NCI-H82 treated with DMSO at 0.1 percent for 48 hours (cell line): Measurements from ENCODE around the gene KTI12.
"Not testable (repeated sequence)": the region's sequence is repeated elsewhere in the genome, so short reads cannot be mapped to it uniquely, and the experiment has no call there.

Experiments
- DNase-seq: peaks from one replicate; lab custom pipeline; 2025; ENCODE audit not compliant: unreplicated experiment; lab: John Stamatoyannopoulos, UW

KTI12 gene

DNA sequence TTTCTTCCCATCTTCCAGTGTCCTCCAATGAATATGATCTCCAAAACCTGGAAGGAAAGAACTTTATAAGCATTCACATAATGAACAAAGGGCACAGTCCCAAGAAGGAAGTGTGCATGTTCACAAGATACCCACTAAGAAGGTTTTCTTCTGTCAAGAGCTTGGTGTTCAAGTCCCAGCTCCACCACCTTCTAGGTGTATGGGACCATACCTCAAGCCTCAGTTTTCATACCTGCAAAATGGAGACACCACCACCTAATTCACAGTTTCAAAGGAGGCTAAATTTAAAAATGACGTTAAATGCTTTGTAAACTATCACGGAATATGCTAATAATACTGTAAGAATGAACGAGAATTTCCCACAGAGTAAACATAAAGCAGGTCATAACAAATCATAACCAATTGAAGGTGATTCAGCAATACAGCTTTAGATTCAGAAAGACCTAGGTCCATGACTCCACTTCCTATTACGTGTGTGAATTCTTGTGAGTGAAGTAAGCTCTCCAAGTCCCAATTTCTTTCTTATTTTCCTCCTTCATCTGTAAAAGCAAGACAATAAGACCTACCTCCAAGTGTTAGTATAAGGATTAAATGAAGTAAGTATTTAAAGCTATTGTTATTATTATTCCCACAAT lies 8.1 kb upstream of the KTI12 start:
- DNase-seq: no peak

DNA sequence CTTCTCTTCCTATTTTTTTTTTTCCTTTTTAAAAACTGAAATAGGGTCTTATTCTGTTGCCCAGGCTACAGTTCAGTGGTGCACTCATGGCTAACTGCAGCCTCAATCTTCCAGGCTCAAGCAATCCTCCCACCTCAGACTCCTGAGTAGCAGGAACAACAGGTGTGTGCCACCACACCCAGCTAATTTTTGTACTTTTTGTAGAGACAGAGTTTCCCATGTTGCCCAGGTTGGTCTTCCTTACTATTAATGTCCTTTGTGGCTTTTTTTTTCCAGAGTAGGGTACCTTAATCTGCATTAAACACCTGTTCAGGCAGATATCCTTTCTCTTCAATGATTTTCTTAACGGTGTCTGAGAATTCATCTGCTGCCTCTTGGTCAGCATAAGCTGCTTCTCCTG lies 4.3 kb upstream of the KTI12 start:
- no peak for DNase-seq

DNA sequence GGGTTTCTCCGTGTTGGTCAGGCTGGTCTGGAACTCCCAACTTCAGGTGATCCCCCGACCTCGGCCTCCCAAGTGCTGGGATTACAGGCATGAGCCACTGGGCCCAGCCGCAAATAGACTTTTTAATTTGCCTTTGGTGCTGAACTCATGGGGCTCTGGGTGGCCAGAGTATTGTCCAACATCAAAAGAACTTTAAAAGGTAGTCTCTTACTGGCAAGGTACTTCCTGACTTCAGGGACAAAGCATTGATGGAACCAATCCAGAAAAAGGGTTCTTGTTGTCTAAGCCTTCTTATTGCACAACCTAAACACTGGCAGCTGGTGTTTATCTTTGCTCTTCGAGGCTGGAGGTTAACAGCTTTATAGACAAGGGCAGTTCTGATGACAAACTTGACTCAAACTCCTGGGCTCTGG lies 3.8 kb upstream of the KTI12 start:
- DNase-seq: peak; percentile 55

DNA sequence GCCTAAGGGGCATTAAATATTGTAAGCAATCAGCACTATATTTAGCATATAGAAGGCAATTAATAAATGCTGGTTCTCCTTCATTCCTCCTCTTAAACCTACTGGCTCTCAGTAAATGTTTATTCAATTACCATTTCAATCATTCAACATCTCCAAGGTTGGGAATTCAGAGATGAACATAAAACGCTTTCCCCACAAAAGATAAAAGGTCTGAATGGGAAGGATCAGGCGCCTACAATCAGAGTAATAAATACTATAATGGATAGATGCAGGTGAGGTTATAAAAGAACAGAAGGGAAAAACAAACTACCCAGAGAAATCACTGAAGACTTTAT lies 407 bp upstream of the KTI12 start:
- DNase-seq: no peak

DNA sequence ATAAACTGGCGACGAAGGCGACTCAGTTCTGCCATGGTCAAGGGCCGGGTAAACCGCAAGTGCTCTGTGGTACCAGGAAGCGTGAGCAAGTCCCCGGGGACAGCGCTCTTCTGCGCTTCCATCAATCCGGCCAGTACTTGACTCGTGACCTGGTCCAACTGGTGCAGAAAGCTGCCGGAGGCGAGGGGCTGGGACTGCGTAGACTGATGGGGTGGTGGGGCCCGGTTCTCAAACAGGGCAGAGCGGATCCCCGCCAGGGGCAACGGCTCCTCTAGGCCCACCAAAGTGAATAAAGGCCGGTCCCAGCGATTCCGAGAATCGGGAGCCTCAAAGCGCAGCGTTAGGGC lies 852 bp downstream of the KTI12 start:
- no peak for DNase-seq

DNA sequence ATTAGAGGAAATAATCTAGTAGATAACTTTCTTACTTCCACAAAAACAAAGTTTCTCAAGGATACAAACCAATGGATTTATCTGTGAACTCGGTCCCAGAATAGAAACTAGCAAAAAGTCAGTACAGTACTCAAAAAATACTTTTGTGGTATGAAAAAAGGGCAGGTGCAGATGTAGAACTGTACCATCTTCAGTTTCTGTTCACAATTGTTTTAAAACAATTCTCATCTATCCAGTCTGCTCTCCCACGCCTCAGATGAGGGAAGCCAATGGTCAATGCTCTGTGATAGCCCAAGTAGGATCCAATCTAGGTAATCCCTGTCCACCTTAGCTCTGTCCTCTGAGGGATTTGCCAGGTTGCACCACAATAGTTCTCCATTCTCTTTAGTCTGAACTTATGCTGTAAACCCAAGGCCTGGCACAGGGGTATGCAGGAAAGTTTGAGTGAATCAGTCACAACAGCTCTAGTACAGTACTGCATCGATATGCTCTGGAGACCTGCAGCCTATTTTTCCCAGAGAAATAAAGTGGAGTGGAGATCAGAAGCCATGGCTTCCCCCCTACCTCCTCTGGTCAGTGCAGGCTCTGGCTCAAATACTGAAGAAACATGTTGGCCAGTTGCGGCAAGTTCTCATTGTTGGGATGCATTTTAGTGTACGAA lies 1.4 kb downstream of the KTI12 start:
- DNase-seq: no peak

DNA sequence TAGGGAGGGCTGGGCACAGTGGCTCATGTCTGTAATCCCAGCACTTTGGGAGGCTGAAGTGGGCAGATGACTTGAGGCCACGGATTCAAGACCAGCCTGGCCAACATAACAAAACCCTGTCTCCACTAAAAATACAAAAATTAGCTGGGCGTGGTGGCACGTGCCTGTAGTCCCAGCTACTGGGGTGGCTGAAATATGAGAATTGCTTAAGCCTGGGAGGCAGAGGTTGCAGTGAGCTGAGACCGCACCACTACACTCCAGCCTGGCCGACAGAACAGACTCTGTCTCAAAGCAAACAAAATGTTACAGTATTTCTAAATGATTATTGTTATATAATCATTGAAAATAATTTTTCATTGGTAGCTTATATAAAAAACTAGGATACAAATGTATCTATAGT lies 4.8 kb downstream of the KTI12 start:
- DNase-seq: not testable (repeated sequence)

DNA sequence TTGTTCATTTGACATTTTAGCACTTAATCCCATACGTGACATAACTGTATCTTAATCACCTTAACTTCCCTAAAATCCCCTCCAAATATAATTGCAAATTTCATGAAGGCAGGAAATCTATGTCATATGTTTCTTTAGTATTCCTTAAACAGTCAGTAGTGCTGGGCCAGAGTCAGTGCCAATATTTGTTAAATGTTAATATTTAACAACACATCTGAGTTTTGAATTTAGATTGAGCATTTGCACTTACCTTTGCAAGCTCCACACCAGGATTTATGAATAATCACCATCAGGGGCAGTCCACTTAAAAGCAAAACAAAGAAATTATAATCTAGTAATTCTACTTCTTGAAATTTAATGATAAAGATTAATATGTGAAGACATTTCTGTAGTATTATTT lies 5.3 kb downstream of the KTI12 start:
- no peak for DNase-seq

DNA sequence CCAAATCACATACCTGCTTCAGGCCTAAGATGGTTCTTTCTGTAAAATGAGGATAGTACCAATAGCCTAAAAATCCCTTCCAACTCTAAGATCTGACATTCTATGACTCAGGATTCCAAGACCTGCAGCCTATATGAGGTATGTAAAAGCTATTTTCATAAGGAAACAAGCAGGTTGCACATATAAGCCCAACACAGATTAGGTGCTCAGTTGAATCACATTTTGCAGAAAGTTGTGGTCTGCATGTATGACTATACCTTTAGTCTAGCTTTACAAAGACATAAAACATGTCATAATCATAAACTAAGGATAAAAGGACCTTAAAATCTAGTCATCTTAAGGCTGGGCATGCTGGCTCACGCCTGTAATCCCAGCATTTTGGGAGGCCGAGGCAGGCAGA lies 7.3 kb downstream of the KTI12 start:
- no peak for DNase-seq

DNA sequence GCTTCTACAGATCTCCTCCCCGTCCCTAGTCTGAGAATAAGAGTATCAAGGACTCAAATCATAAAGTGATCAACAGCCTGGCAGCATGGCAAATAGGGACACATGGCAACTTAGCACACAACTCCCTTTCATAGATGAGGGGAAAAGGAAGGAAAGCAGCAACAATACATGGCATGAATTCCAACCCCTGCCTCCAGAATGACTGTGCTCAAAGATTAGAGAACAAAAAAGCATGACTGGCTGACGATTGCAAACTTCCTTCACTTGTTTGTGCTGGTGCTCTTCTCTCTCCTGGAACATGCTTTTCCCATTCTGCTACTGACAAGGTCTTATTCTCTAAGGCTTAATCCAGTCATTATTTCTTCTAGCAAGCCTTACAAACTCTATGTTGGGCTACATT lies 11.5 kb downstream of the KTI12 start:
- no peak for DNase-seq

DNA sequence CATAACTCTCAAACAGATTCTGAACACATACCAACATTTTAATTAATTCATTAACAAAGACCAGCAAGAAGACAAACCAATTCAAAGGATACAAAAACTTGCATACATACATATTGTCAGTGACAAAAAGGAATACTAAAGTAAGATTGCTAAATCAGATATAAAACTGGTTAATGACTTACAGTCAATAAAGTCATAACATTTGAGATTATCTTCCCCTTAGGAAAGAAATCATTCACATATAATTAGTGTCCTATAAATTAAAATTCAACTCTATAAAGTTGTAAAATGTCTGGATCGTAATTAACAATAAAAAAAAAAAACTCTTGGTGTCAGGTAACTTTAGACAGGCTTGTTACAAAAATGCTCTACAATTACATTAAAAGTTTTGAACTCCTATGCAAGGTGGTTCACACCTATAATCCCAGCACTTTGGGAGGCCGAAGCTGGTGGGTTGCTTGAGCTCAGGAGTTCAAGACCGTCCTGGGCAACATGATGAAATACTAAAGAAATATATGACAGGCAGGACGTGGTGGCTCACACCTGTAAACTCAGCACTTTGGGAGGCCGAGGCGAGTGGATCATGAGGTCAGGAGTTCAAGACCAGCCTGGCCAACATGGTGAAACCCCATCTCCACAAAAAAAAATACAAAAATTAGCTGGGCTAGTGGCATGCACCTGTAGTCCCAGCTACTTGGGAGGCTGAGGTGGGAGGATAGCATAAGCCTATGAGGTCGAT lies 25.4 kb downstream of the KTI12 start:
- no peak for DNase-seq

DNA sequence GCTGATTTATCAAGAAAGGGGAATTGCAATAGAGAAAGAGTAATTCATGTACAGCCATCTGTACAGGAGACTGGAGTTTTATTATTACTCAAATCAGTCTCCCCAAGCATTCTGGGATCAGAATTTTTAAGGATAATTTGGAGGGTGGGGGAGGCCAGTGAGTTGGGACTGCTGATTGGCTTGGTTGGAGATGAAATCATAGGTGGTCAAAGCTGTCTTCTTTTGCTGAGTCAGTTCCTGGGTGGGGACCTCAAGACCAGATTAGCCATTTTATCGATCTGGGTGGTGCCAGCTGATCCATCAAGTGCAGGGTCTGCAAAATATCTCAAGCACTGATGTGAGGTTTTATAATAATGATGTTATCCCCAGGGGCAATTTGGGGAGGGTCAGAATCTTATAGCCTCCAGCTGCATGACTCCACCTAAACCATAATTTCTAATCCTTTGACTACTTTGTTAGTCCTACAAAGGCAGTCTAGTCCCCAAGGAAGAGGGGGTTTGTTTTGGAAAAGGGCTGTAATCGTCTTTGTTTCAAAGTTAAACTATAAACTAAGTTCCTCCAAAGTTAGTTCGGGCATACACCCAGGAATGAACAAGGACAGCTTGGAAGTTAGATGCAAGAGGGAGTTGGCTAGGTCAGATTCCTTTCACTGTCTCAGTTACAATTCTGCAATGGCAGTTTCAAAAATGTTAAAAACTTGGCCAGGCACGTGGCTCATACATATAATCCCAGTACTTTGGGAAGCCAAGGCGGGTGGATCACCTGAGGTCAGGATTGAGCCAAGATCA lies 26.2 kb downstream of the KTI12 start:
- peak; percentile 28 for DNase-seq

DNA sequence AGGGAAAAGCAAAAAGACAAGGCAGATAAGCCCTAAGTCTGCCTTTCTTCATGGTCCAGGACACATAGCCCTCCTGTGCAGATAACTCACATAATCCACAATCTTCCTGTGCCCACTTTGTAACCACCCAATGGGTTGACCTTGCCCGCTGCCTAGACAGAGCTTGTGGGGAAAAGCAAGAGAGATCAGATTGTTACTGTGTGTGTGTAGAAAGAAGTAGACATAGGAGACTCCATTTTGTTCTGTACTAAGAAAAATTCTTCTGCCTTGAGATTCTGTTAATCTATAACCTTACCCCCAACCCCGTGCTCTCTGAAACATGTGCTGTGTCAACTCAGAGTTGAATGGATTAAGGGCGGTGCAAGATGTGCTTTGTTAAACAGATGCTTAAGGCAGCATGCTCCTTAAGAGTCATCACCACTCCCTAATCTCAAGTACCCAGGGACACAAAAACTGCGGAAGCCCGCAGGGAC lies 27.5 kb downstream of the KTI12 start:
- not testable (repeated sequence) for DNase-seq

DNA sequence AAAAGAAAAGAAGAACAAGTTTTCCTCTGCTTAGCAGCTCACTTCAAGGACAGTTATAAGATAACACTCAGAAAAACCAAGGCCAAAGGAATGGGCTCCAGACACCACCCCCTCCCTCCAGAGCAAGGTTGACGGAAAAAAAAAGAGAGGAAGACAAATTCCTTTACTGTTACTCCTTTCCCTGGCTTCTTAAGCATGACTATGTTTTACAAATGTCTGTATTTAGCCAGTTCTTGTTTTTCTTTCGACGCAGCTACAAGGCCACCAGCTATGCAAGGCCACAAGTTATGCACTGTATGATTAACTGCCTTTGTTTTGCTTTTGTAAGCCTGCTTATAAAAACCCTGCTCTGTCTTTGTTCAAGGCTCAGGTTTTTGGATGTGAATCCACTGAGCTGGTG lies 28.1 kb downstream of the KTI12 start:
- not testable (repeated sequence) for DNase-seq

DNA sequence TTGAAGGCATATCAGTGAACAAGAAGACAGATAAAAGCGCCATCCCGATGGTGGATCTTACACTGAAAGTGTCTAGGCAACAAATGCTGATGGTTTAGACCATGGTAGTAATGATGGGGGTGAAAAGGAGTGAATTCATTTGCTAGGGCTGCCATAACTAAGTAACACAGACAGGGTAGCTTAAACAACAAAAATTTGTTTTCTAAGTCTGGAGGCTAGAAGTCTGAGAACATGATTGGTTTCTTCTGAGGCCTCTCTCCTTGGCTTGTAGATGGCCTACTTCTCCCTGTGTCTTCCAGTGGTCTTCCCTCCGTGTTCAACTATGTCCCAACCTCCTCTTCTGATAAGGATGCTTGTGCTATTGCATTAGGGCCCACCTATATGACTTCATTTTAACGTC lies 29.7 kb downstream of the KTI12 start:
- DNase-seq: no peak

DNA sequence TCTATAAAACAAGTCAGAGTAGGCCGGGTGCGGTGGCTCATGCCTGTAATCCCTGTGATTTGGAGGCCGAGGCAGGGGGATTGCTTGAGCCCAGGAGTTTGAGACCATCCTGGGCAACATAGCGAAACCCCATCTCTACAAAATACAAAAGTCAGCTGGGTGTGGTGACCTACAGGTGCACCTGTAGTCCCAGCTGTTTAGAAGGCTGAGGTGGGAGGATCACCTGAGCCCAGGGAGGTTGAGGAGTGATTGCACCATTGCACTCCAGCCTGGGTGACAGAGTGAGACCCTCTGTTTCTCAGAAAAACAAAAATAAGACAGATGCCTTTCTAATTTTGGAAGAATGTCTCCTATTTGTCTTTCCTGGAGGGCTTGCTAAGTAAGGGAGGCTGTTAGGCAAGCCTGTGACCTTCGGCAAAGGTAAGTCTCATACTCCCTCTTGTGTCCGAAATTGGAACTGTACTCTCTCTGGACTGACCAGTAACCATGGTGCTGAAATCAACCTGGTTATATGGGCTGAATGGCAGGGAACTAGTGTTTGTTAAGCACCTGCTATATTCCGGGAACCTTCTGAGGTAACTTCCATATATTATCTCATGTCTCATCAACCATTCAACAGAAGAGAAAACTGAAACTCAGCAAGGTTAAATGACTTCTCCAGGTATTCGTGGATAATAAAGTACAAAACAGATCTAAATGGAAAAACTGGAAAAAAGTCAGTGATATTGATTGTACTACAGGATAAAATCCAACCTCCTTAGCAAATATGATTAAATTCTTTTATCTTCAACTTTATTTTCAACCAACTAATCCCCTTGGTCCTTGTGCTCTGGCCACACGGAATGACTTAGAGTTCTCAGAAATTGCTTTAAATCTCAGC lies 31.3 kb downstream of the KTI12 start:
- DNase-seq: peak; percentile 89

DNA sequence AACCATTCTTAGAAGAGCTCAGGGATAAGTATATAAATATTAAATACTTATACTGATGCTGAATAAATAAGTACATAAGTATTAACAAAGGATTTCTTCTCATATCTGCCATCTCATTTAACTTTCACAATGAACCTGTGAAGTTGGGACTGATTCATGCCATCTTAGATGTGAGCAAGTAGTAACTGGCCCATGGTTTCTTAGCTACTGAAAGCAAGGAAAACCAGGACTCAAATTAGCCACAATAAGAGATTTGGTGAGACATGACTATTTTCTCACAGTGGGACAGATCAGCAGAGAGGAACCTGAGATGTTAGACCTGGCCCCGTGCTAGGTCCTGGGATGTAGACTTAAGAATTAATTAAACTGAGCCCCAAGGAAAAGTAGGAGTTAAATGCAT lies 34.9 kb downstream of the KTI12 start:
- no peak for DNase-seq

DNA sequence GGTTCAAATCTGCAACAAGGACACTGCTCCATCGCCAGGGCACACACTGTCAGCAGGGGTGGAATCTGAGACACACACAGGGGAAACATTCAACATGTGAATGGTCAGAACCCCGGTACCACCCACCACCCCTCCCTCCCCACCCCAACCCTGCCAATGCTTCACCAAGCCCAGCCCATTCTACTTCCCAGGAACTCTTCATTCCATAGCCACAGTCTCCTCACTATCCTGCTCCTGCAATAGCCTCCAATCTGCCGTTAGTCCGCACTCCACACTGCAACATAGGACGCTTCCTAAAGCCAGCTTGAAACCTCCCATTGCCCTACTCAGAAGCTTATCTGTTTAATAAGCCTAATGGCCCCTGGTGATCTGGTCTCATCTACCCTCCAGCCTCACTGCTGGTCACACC lies 35.6 kb downstream of the KTI12 start:
- peak; percentile 91 for DNase-seq

DNA sequence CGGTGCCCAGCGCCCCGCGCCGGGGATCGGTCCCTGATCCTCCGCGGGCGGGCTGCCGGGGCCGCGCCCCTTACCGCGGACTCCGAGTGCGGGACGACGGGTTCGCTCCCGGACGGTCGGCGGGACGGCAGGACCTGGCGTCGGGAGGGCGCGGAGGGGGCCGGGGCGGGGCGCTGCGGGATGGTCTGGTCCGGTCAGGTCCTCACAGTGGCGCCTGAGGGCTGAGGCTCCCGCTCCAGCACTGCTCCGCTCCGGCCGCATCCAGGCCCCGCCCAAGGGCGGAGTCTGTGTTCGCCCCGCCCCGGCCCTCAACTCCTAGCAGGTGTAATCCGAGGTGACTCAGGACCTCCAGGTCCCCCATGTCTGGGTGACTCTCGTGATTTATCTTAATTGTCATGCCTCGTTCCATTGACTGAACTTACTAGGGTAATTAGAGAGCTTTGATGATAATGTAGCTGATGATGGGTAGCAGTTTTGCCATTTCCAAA lies 43.1 kb downstream of the KTI12 start, which contains the start of gene RAB3B:
Gene RAB3B (minus strand): TSS at position 223 of the 488 bp plus-strand sequence. CDS start 13,583 bp downstream, outside the sequence.
- DNase-seq: peak; percentile 48
